Muscle of back (tissue), 13 donors: ENCODE measurements around the gene GAGE12J. TPM values are rescaled to one million over a fixed set of nuclear protein-coding genes. Genes with fewer than 3 reads are reported as not detected.
"Not testable (repeated sequence)": the region's sequence is repeated elsewhere in the genome, so short reads cannot be mapped to it uniquely, and the experiment has no call there.

Experiments
- DNase-seq, 3 donors: peaks; one replicate each; pipeline versions ENCODE4 v3.0.0 to v3.0.0-alpha.2; 2013
- long read RNA-seq, 9 donors: transcript quantifications; one replicate each; lab custom pipeline, GENCODE V29; 2026
- polyA plus RNA-seq, 10 donors: library from polyadenylated mRNA; unstranded; fragments of 120-200 nt; gene quantifications; one replicate each; pipeline ENCODE4 v1.2.1, GENCODE V29; 2013; ENCODE audit not compliant: insufficient read length in 10 of 10

GAGE12J gene
- polyA plus RNA-seq: not detected
- long read RNA-seq, donor 1: 0 reads
- long read RNA-seq, donor 2: 0 reads
- long read RNA-seq, donor 3: 0 reads
- long read RNA-seq, donor 4: 0 reads
- long read RNA-seq, donor 5: 0 reads
- long read RNA-seq, donor 6: 0 reads
- long read RNA-seq, donor 7: 0 reads
- long read RNA-seq, donor 8: 0 reads
- long read RNA-seq, donor 9: 0 reads

GRCh38 chrX:49321737-49322136 is at the start of gene GAGE12J:
Gene GAGE12J, plus strand, starts transcription at chrX:49322037. Its CDS starts 1,157 bp downstream, at chrX:49323194.
- not testable (repeated sequence) for DNase-seq

- DNase-seq: no peak
Observed at GRCh38 chrX:49272421-49272820, 49.4 kb upstream of the GAGE12J start.

- no peak for DNase-seq
Observed at GRCh38 chrX:49273181-49273727, 48.6 kb upstream of the GAGE12J start.

GRCh38 chrX:49276207-49276606 is 45.6 kb upstream of the GAGE12J start:
- DNase-seq: no peak

- DNase-seq: no peak
Observed at GRCh38 chrX:49276671-49277534, 44.9 kb upstream of the GAGE12J start.

GRCh38 chrX:49277535-49277830 is 44.4 kb upstream of the GAGE12J start:
- no peak for DNase-seq

GRCh38 chrX:49278081-49278480 is 43.8 kb upstream of the GAGE12J start:
- DNase-seq: no peak

GRCh38 chrX:49282647-49283011 is 39.2 kb upstream of the GAGE12J start:
- peak; percentile 19 to 64 (median 21) for DNase-seq

GRCh38 chrX:49284212-49284611 is 37.6 kb upstream of the GAGE12J start:
- DNase-seq: no peak

GRCh38 chrX:49286136-49286535 is 35.7 kb upstream of the GAGE12J start:
- no peak for DNase-seq

- DNase-seq: no peak
Observed at GRCh38 chrX:49286581-49286980, 35.3 kb upstream of the GAGE12J start.

GRCh38 chrX:49287665-49288064 is 34.2 kb upstream of the GAGE12J start:
- no peak for DNase-seq

- no peak for DNase-seq
Observed at GRCh38 chrX:49290215-49290614, 31.6 kb upstream of the GAGE12J start.

- peak in 2 of 3 donors; percentile 35 to 52 for DNase-seq
Observed at GRCh38 chrX:49291615-49292337, 30.1 kb upstream of the GAGE12J start.

GRCh38 chrX:49292400-49293362 is 29.2 kb upstream of the GAGE12J start:
- DNase-seq: no peak

GRCh38 chrX:49299293-49299692 is 22.5 kb upstream of the GAGE12J start:
- not testable (repeated sequence) for DNase-seq

- DNase-seq: no peak
Observed at GRCh38 chrX:49300703-49301102, 21.1 kb upstream of the GAGE12J start.

GRCh38 chrX:49303346-49303745 is 18.5 kb upstream of the GAGE12J start, which contains the start of gene GAGE10:
Gene GAGE10, plus strand, starts transcription at chrX:49303646. Its CDS starts 1,214 bp downstream, at chrX:49304860.
- no peak for DNase-seq

- DNase-seq: not testable (repeated sequence)
Observed at GRCh38 chrX:49307775-49308174, 14.1 kb upstream of the GAGE12J start.

- DNase-seq: peak in 2 of 3 donors; percentile 5 to 29
Observed at GRCh38 chrX:49308604-49309269, 13.1 kb upstream of the GAGE12J start.
